ENCODE measurements around the gene BLNK.

Gene BLNK

DNA sequence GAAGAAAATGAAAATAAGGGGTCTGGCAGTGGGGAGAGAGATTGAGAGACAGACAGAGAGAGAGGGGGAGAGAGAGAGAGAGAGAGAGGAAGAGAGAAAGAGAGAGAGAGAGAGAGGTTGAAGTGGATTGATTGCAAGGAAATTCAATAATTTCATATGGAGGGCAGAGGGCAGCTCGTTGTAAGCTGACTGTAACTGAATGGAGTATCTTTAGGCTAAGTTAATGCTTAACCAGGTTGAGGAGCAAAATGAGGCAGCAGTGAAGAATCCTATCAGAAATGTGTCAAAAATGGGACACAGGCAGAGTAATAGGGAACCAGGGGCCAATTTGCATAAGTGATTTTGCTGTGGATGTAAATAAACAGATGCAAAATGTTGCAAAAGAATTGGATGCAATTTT, 21.0 kb downstream of the BLNK start:
- ChIA-PET POLR2A (no interaction called here), CTCF (interaction anchor here (1.2 to 4.5 kb wide), 5 partner anchors 11 to 37 kb away, joined by 3 to 32 read pairs (median 5); no protein-coding TSS in a partner anchor)
- DNase-seq (ENCODE audit: extremely low spot score), result no peak
- TF ChIP-seq, protein P1, sequence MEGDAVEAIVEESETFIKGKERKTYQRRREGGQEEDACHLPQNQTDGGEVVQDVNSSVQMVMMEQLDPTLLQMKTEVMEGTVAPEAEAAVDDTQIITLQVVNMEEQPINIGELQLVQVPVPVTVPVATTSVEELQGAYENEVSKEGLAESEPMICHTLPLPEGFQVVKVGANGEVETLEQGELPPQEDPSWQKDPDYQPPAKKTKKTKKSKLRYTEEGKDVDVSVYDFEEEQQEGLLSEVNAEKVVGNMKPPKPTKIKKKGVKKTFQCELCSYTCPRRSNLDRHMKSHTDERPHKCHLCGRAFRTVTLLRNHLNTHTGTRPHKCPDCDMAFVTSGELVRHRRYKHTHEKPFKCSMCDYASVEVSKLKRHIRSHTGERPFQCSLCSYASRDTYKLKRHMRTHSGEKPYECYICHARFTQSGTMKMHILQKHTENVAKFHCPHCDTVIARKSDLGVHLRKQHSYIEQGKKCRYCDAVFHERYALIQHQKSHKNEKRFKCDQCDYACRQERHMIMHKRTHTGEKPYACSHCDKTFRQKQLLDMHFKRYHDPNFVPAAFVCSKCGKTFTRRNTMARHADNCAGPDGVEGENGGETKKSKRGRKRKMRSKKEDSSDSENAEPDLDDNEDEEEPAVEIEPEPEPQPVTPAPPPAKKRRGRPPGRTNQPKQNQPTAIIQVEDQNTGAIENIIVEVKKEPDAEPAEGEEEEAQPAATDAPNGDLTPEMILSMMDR (IDR thresholded peaks at IDR 0.05; ENCODE audit: control extremely low read depth, extremely low read depth, low read depth, missing control alignments), result no peak

DNA sequence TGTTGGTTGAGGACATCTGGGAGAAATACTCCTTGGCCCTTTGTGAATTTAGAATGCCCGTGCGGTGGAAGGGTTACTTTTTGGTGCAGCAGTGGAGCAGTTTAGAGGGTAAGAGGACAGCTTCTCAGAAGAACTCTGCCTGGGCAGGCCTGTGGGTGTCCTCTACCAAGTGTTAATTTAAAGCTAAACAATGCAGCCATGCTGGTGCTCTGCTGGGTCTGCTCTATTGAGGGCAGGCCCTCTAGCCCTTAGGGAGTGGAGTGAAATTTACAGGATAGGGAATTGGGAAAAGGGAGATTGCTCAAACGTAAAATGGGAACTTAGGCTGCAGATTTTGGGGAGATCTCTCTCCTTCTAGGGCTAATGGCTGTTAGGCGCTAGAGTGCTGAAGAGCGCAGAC, 22.1 kb downstream of the BLNK start:
- no peak for DNase-seq (ENCODE audit: extremely low spot score)
- CTCF ChIA-PET, result interaction anchor here (0.6 to 4.5 kb wide), 5 partner anchors 16 to 43 kb away, joined by 3 to 32 read pairs (median 3); partner anchors contain the start of gene BLNK
- POLR2A ChIA-PET, result no interaction called here
- TF ChIP-seq, protein P1 (IDR thresholded peaks at IDR 0.05; ENCODE audit: control extremely low read depth, extremely low read depth, low read depth, missing control alignments), result no peak

DNA sequence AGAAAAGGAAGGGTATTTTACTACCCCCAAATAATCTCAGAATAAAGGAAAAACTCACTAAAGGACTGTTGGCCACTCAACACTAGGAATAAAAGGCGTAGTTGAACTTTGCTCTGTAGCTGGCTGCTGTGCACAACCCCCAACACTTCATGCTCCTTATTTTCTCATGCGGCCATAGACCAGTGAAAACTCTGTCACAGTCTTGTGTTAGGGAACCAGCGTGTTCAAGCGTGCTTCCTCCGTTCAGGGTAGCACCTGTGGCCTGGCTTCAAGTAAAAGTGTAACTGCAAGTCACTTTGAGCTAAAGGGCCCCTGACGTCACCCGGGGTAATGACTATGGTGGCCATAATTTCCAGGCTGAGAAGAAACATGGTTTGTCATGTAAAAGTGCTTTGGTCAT, 27.0 kb downstream of the BLNK start:
- DNase-seq (ENCODE audit: extremely low spot score), result peak; percentile 72
- CTCF ChIA-PET, result interaction anchor here (1.0 to 3.4 kb wide), 5 partner anchors 14 to 227 kb away, joined by 3 to 35 read pairs (median 4); no protein-coding TSS in a partner anchor
- POLR2A ChIA-PET, result interaction anchor here (0.8 kb wide), 1 partner anchor 27 kb away, joined by 4 read pairs; the partner anchor contains the start of gene BLNK
- TF ChIP-seq, protein P1 (IDR thresholded peaks at IDR 0.05; ENCODE audit: control extremely low read depth, extremely low read depth, low read depth, missing control alignments), result no peak

DNA sequence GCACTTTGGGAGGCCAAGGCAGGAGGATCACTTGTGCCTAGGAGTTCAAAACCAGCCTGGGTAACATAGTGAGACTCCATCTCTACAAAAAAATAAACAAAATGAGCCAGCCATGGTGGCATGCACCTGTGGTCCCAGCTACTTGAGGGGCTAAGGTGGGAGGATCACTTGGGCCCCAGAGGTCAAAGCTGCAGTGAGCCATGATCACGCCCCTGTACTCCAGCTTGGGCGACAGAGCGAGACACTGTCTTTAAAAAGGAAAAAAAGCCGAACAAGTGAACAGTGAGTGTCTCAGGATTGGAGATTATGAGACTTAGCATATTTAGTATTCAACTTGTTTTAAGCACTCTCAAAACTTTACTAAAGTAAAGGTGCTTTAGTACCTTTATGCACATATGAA, 28.1 kb downstream of the BLNK start:
- ChIA-PET CTCF (interaction anchor here (6.7 to 17.0 kb wide), 2 partner anchors 14 to 55 kb away, joined by 65 to 548 read pairs; partner anchors contain the start of gene DNTT), POLR2A (no interaction called here)
- TF ChIP-seq, protein P1 (IDR thresholded peaks at IDR 0.05; ENCODE audit: control extremely low read depth, extremely low read depth, low read depth, missing control alignments), result no peak
- DNase-seq (ENCODE audit: extremely low spot score), result no peak

DNA sequence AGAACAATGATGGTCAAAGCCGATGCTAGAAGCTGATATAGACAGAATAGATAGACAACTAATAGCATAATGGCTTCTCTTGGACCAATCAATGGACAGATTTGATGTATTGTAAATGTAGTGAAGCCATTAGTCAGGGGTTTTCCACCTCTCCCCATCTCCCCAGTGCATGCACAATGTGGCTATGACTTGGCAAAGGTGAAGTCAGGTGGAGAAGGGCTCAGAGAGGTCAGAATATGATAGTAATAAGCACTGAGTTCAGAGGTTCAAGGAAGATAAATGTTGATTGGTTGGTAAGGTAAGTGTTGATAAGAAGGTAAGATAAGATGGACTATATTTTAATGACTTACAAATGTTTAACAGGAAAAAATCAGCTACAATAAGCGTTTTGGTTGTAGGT, 28.5 kb downstream of the BLNK start:
- TF ChIP-seq, protein P1 (IDR thresholded peaks at IDR 0.05; ENCODE audit: control extremely low read depth, extremely low read depth, low read depth, missing control alignments), result no peak
- ChIA-PET POLR2A (no interaction called here), CTCF (interaction anchor here (6.7 to 17.0 kb wide), 2 partner anchors 13 to 56 kb away, joined by 65 to 548 read pairs; partner anchors contain the start of gene DNTT)
- no peak for DNase-seq (ENCODE audit: extremely low spot score)

DNA sequence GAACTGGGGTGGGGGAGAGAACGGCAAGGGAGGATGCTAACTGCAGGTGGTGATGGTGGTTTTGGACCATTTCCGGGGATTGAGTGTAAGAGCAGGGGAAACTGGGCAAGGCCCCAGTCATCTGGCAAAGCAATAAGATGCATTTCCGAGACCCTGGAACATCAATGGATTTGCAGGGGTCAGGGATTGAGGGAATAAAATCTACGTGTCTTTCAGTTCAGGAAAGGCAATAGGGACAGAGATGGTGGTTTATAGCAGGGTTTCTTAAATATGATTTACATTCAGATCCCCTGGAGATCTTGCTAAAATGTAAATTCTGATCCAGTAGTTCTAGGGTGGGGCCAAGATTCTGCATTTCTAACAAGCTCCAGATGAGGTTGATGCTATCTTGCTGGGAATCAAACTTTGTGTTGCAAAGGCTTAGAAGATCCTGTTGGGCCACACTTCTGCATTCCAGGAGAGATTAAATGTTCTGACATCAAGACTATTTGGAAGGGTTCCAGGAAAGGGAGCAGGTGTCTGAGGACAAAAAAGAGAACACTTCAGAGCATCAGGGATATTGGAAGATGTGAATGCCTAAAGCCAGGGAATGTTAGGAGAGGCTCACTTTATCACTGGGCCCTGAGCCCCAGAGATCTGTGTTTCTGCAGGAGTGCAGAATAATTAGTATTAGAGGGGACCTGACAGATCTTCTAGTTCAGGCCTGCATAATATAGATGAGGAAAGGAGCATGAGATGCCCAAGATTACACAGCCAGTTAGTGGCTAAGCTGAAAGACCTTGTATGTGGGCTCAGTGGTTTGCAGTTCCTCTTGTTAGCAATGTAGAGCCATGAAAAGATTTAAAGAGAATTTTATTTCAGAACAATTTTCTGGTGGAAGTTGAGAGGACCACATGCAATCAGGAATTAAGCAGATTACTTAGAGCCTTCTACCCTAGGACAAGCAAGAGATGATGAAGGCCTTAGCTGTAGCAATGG, 32.4 kb downstream of the BLNK start:
- CTCF ChIA-PET, result interaction anchor here (1.0 to 17.0 kb wide), 3 partner anchors 9 to 59 kb away, joined by 3 to 548 read pairs (median 65); partner anchors contain the start of gene DNTT
- no peak for DNase-seq (ENCODE audit: extremely low spot score)
- TF ChIP-seq, protein P1 (IDR thresholded peaks at IDR 0.05; ENCODE audit: control extremely low read depth, extremely low read depth, low read depth, missing control alignments), result no peak

More for the DNA sequence above, 32.4 kb downstream of the BLNK start:
- POLR2A ChIA-PET, result no interaction called here

All from GM10248 (cell line).